ENCODE data around the gene CERS1.

CERS1 gene

GRCh38 chr19:18898607-18899408 lies 2.9 kb upstream of the CERS1 start:
- DNase-seq (ENCODE audit: low read depth, low spot score) = no peak

DNA sequence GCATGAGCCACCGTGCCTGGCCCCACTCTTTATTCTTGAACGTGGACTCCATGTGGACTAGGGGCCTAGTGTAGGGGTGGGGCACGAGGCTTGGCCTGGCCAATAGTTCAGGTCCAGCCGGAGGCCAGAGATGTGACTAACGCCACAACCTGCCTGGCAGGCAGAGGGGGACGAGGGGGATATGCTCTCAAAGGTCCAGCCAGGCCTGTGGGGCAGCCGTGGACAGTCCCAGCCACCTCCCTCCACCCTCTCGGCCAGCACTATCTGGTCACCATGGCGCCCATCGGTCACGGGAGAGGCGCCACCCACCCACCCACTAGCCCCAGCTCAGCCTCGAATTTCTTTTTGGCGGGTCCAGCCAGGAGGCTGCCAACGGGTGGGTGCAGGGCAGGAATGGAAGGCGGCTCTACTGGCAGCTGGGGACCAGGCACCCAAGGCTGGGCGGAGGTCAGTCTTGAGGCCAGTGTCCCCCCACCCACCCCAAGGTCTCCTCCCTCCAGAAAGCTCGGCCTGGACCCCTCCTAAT lies 2.2 kb upstream of the CERS1 start:
- DNase-seq (ENCODE audit: low read depth, low spot score) = peak; percentile 30

- DNase-seq (ENCODE audit: low read depth, low spot score) = no peak
Measured at GRCh38 chr19:18897094-18898029, 1.4 kb upstream of the CERS1 start.

DNA sequence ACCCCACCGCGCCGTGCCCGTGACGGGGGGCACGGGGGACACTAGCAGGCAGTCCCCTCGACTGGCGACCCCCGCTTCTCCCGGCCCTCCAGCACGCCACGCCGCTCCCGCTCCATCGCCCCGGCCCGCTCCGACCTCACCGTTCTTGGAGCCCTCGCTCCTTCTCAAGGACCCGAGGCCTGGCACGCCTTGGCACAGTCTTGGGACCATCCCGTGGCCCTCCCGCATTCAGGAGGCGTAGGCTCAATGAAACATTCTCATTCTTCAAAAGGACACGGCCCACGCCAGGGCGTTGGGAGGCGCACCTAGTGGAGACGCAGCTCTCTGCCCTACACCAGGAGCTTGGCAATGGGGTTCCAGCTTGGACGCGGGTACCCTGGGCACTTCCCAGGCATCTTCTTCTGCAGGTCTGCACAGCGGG lies 473 bp upstream of the CERS1 start:
- peak; percentile 36 for DNase-seq (ENCODE audit: low read depth, low spot score)

GRCh38 chr19:18895038-18895823 lies 727 bp downstream of the CERS1 start:
- DNase-seq (ENCODE audit: low read depth, low spot score) = peak; percentile 70

GRCh38 chr19:18894254-18895037 lies 1.5 kb downstream of the CERS1 start:
- peak; percentile 81 for DNase-seq (ENCODE audit: low read depth, low spot score)

DNA sequence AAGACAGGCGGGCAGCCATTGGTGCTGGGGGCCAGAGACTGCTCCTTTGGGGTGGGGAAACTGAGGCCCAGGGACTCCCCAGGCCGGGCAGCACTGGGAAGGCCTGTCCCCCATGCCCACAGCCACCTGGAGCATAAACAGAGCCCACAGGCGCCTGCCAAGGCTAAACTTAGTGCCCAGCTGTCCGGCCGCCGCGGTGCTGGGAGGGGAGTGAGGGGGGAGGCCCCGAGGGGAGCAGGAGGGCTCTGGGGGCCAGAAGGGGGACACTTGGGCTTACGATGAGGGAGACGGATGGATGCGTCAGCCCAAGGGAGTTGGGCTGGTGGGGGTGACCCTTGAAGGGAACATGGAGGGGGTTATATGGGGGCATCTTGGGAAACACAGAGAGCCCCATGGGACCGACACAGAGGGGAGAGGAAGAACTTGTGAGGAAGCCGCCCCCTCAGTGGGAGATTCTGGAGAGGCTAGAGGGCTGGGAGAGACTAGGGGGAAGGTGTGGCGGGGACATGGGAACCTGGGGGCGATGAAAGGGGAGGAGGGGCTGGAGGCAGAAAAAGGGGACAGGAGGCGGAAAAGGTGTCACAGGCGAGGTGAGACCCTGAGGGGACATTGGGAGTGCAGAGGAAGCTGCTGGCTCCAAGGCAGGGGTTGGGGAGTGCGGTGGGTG lies 2.2 kb downstream of the CERS1 start:
- DNase-seq (ENCODE audit: low read depth, low spot score) = no peak

DNA sequence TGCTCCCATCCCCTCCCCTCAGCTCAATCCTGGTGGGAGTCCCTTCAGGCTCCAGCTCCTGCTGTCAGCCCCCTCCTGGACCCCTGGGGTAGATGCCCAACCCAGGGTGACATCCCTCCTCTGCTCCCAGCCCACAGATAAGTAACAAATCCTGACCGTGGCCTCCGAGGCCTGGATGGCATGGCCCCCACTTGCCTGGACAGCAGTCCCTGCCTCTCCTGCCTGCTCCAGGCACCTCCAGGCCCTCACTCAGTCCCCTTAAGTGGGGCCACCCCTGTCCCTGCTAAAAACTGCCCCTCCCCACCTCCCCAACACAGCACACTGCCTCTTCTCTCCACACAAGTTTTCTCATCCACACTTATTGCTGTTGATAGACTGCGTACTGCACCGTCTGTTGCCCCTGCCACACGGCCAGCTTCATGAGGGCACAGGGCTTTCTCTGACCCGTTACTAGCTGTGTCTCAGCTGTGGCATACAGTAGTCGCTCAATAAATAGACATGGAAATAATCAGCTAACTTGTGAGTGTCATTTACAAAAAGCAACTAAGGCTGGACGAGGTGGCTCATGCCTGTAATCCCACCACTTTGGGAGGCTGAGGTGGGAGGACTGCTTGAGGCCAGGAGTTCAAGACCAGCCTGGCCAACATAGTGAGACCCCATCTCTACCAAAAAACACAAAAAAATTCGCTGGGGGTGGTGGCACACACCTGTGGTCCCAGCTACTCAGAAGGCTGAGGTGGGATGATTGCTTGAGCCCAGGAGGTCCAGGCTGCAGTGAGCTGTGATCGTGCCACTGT lies 5.8 kb downstream of the CERS1 start:
- DNase-seq (ENCODE audit: low read depth, low spot score) = no peak

- DNase-seq (ENCODE audit: low read depth, low spot score) = no peak
Measured at GRCh38 chr19:18886972-18887371, 9.0 kb downstream of the CERS1 start.

DNA sequence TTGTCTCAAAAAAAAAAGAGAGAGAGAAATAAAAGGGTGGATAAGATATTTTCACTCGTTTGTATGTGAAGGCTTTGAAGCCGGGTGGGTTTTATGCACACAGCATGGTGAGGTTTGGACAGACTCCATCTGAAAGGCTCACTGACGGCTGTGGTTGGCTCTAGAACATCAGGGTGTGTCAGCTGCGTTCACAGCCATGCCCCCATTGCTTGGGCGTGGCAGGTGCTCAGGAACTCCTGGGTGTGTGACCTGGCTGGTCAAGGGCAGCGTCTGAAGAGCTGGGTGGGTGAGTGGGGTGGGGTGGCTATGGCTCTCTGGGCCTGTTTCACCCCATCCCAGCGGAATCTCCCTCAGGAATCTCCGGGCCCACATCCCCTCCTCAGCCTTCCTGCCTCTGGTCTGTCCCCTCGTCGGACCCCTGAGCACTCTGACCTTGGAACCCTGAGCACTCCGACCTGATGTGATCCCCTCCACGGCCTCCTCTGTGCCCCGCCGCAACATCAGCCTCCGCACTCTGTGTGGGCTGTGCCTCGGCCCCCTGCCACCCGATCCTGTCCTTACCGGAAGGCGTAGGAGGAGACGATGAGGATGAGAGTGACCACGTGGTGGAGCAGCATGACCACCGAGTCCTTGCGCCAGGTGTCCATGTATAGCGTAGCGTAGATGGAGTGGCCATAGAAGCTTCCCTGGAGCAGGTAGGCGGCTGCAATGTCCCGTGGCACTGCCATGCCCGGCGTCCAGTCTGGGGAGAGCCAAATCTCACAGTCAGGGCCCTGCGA lies 12.2 kb downstream of the CERS1 start:
- DNase-seq (ENCODE audit: low read depth, low spot score) = no peak

DNA sequence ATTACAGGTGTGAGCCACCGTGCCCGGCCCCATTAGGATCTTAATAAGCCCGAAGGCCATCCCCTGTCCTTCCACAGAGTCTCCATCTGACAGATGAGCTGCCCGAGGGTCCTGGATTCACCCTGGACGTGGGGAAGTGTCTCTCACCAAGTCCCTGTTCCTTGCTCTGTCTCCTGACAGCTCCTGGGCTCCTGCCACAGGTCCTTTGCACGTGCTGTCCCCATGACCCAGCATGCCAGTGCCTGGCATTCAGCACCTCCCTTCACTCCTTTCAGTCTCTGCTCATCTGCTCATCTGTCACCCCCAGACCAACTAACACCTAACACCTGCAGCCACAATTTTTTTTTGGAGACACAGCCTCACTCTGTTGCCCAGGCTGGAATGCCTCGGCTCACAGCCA lies 14.5 kb downstream of the CERS1 start:
- DNase-seq (ENCODE audit: low read depth, low spot score) = no peak

GRCh38 chr19:18879579-18880373 lies 16.2 kb downstream of the CERS1 start:
- no peak for DNase-seq (ENCODE audit: low read depth, low spot score)

- no peak for DNase-seq (ENCODE audit: low read depth, low spot score)
Measured at GRCh38 chr19:18878858-18879578, 16.9 kb downstream of the CERS1 start.

GRCh38 chr19:18878058-18878797 lies 17.7 kb downstream of the CERS1 start:
- no peak for DNase-seq (ENCODE audit: low read depth, low spot score)

DNA sequence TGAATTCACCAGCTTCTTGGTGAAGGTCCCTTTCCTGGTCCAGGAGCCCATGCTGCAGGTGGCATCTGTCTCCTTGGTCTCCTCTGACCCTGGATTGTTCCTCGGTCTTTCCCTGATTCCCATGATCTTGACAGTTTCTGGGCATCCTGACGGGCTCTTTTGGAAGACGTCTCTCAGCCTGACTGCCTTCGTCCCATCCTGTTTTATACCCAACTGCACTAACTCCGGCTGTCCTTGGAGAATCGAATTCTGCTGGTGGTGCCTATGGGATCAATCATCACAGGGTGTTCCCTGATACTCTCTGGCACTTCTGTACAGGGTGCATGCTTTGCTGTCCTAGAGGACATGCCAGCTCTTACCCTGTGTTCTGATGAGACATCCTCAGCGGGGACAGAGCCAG lies 19.1 kb downstream of the CERS1 start:
- no peak for DNase-seq (ENCODE audit: low read depth, low spot score)

DNA sequence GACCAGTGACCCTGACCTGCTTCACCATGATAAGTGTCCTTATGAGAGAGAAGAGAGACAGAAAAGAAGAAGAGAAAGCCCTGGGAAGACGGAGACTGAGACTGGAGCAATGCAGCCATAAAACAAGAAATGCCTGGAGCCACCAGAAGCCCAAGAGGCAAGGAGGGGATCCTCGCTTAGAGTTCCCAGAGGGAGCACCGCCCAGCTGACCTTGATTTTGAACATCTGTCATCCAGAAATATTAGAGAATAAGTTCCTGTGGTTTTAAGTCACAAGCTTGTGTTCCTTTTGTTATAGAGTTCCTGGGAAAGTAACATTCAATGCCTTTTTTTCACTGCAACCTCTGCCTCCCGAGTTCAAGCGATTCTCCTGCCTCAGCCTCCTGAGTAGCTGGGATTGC lies 20.2 kb downstream of the CERS1 start:
- no peak for DNase-seq (ENCODE audit: low read depth, low spot score)

Data from astrocyte of the hippocampus (primary cell).